Body of pancreas (tissue), 4 donors: Measurements from ENCODE around the gene CSN2. TPM values are rescaled to one million over a fixed set of nuclear protein-coding genes. Genes with fewer than 3 reads are reported as not detected.

ENCODE experiments used
- ATAC-seq: fragments of 150-250 bp; one replicate; pipeline ENCODE4 v1.9.1; 2016
- DNase-seq, 4 donors: peaks; one replicate each; pipeline ENCODE4 v3.0.0-alpha.2; 2019
- H3K27ac ChIP-seq, 4 donors: fragments of 200-600 bp; sonication (generic); 1 replicate in 3 of 4; 2 replicates in 1 of 4; pipeline versions ENCODE4 v1.5.1 to v1.6.1; 2016 to 2019; ENCODE audit warnings: mild to moderate bottlenecking in 1 of 4, mixed read lengths in 1 of 4, moderate library complexity in 1 of 4
- H3K27me3 ChIP-seq, 2 donors: fragments of 200-600 bp; sonication (generic); one replicate each; pipeline ENCODE4 v1.6.0; 2016; ENCODE audit warnings: mild to moderate bottlenecking in 1 of 2
- H3K36me3 ChIP-seq, 2 donors: fragments of 200-600 bp; sonication (generic); replicated peaks in 1 of 2; 2 replicates each; pipeline ENCODE4 v1.5.1; 2016; ENCODE audit warnings: low read depth in 2 of 2; ENCODE audit not compliant: insufficient read depth in 1 of 2
- H3K4me1 ChIP-seq: fragments of 200-600 bp; sonication (generic); one replicate; pipeline ENCODE4 v1.6.0; 2016
- H3K4me3 ChIP-seq, 2 donors: fragments of 200-600 bp; sonication (generic); 1 replicate in 1 of 2; 2 replicates in 1 of 2; pipeline ENCODE4 v1.5.1; 2016 to 2019
- H3K9me3 ChIP-seq, 3 donors: fragments of 200-600 bp; sonication (generic); 1 replicate in 2 of 3; 2 replicates in 1 of 3; pipeline ENCODE4 v1.5.1; 2016
- POLR2A ChIP-seq, 3 donors: fragments of 450-650 bp; IDR thresholded peaks; one replicate each; pipeline ENCODE4 v1.6.1; 2016; ENCODE audit warnings: antibody characterized with exemption in 3 of 3, mild to moderate bottlenecking in 2 of 3
- WGBS, 2 donors: methylation state at CpG; one replicate each; pipeline ENCODE4 v1.1.5; 2017; 5-methylcytosine and 5-hydroxymethylcytosine counted together
- intact Hi-C: fragments of 100-400 bp; cut with DNase I; formaldehyde crosslinking; loops from one replicate; pipeline ENCODE4 v1.15.1; 2023
- total RNA-seq, 2 donors: library from RNA; depleted of rRNA; stranded (reverse); fragments of >200 nt; gene quantifications; one replicate each; pipeline ENCODE4 v1.1.0, GENCODE V29; 2016
- TF ChIP-seq, protein P1 (sequence below), 7 experiments: fragments of 450-650 bp in 4 of 7; fragments of 200-600 bp in 3 of 7; sonication (generic) in 3 of 7; IDR thresholded peaks; one replicate each; pipeline ENCODE4 v1.5.1; 2016 to 2019; ENCODE audit warnings: antibody characterized with exemption in 7 of 7

Gene CSN2
- total RNA-seq, 2 donors from 2014 or later: not detected

GRCh38 chr4:69977582-69977981 lies 12.1 kb upstream of the CSN2 start:
- intact Hi-C loops: no loop called here
- Histone ChIP-seq H3K27ac (no peak overlapping the region), H3K27me3 (no peaks in the 10 kb centered on the region), H3K36me3 (no peaks in the 10 kb centered on the region), H3K4me1 (no peaks in the 10 kb centered on the region), H3K9me3 (no peaks in the 10 kb centered on the region), H3K4me3 (no peak overlapping the region)
- no peak for ATAC-seq
- no peak for DNase-seq
- TF ChIP-seq, protein P1, sequence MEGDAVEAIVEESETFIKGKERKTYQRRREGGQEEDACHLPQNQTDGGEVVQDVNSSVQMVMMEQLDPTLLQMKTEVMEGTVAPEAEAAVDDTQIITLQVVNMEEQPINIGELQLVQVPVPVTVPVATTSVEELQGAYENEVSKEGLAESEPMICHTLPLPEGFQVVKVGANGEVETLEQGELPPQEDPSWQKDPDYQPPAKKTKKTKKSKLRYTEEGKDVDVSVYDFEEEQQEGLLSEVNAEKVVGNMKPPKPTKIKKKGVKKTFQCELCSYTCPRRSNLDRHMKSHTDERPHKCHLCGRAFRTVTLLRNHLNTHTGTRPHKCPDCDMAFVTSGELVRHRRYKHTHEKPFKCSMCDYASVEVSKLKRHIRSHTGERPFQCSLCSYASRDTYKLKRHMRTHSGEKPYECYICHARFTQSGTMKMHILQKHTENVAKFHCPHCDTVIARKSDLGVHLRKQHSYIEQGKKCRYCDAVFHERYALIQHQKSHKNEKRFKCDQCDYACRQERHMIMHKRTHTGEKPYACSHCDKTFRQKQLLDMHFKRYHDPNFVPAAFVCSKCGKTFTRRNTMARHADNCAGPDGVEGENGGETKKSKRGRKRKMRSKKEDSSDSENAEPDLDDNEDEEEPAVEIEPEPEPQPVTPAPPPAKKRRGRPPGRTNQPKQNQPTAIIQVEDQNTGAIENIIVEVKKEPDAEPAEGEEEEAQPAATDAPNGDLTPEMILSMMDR (IDR thresholded peaks at IDR 0.05): no peak
- no peak for TF ChIP-seq POLR2A (IDR thresholded peaks at IDR 0.05)

GRCh38 chr4:69974631-69975030 lies 9.1 kb upstream of the CSN2 start:
- H3K4me1 ChIP-seq: no peaks in the 10 kb centered on the region
- no peaks in the 10 kb centered on the region for H3K9me3 ChIP-seq
- no peak overlapping the region for H3K4me3 ChIP-seq
- WGBS, 2 donors: 78 to 100% methylated on average over 1 of the region's 1 CpG
- TF ChIP-seq, protein P1 (IDR thresholded peaks at IDR 0.05): no peak
- H3K27ac ChIP-seq: no peak overlapping the region
- DNase-seq (no peak), ATAC-seq (no peak)
- intact Hi-C loops: no loop called here
- H3K27me3 ChIP-seq: no peaks in the 10 kb centered on the region
- no peaks in the 10 kb centered on the region for H3K36me3 ChIP-seq

DNA sequence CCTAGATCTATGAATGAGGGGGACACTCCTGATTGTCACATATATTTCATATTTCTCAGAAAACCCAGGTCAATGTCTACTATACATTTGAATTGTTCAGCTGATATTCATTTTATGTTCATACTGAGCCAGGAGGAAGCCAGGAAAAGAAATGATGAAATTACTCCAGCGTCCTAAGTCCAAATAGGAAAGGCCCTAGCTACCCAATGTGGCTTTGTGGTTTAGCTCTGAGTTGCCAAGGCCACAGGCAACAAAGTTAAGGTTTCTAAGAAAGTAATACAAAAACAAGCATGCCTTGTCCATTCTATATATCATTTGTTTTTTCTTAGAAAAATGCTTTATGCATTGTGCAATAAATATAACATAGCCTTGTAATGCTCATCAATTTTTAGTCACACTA lies 4.5 kb upstream of the CSN2 start:
- DNase-seq (no peak), ATAC-seq (no peak)
- Histone ChIP-seq H3K27me3 (no peaks in the 10 kb centered on the region), H3K27ac (no peak overlapping the region), H3K4me3 (no peak overlapping the region), H3K4me1 (no peaks in the 10 kb centered on the region), H3K9me3 (no peaks in the 10 kb centered on the region), H3K36me3 (no peaks in the 10 kb centered on the region)
- TF ChIP-seq, protein P1 (IDR thresholded peaks at IDR 0.05): no peak
- no peak for TF ChIP-seq POLR2A (IDR thresholded peaks at IDR 0.05)
- intact Hi-C loops: no loop called here
- 57 to 74% methylated on average over 1 of the region's 1 CpG for WGBS, 2 donors

GRCh38 chr4:69957209-69957608 lies 8.3 kb downstream of the CSN2 start:
- WGBS, 2 donors: 86 to 90% methylated on average over 1 of the region's 1 CpG
- H3K27ac ChIP-seq: no peak overlapping the region
- H3K36me3 ChIP-seq: no peaks in the 10 kb centered on the region
- no peak overlapping the region for H3K4me3 ChIP-seq
- intact Hi-C loops: no loop called here
- no peaks in the 10 kb centered on the region for H3K4me1 ChIP-seq
- no peaks in the 10 kb centered on the region for H3K9me3 ChIP-seq
- H3K27me3 ChIP-seq: no peaks in the 10 kb centered on the region
- ATAC-seq: no peak
- no peak for TF ChIP-seq POLR2A (IDR thresholded peaks at IDR 0.05)
- TF ChIP-seq, protein P1 (IDR thresholded peaks at IDR 0.05): no peak
- no peak for DNase-seq

DNA sequence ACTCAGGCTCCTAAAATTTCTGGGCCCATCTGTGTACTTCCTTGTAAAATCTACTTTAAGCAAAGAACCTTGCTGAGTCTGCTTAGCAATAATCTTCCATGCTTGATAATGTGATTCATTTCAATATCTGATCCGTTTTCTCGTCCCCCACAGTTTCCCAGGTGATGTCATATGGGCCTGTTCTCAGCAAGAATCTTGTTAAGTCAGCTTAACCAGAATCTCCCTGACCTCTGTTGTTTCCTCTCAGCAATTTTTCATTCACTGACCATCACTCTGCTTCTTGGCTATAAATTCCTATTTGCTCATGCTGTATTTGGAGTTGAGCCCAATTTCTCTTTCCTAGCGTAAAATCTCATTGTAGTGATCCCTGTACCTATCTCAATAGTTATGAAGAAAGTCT lies 13.9 kb downstream of the CSN2 start:
- no peak overlapping the region for H3K4me3 ChIP-seq
- intact Hi-C loops: no loop called here
- H3K9me3 ChIP-seq: no peaks in the 10 kb centered on the region
- ATAC-seq (no peak), DNase-seq (no peak)
- H3K27me3 ChIP-seq: no peaks in the 10 kb centered on the region
- TF ChIP-seq, protein P1 (IDR thresholded peaks at IDR 0.05): no peak
- no peak for TF ChIP-seq POLR2A (IDR thresholded peaks at IDR 0.05)
- no peaks in the 10 kb centered on the region for H3K4me1 ChIP-seq
- no peaks in the 10 kb centered on the region for H3K36me3 ChIP-seq
- 54 to 60% methylated on average over 3 of the region's 3 CpGs for WGBS, 2 donors
- no peak overlapping the region for H3K27ac ChIP-seq
